ENCODE results near the gene SMPD4.
"Not testable (repeated sequence)": the region's sequence is repeated elsewhere in the genome, so short reads cannot be mapped to it uniquely, and the experiment has no call there.

DNA sequence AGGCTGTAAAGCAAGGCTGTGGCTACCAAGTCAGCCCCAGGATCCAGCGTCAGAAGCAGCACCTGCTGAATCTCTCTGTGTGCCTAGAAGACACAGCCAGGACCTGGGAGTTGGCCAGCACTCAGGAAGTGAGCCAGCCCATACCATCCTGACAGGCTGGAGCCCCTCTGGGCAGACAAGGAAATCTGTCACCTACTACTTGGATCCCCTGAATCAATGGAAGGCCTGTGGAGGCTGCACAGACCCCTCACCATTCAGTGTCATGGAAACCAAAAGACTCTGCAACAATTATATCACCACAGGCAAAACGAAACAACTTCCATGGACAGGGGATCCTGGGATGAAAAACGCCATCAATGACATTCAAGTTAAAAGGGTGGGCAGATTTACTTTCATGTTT lies 14.8 kb downstream of the SMPD4 start:
- TF ChIP-seq, protein P1, sequence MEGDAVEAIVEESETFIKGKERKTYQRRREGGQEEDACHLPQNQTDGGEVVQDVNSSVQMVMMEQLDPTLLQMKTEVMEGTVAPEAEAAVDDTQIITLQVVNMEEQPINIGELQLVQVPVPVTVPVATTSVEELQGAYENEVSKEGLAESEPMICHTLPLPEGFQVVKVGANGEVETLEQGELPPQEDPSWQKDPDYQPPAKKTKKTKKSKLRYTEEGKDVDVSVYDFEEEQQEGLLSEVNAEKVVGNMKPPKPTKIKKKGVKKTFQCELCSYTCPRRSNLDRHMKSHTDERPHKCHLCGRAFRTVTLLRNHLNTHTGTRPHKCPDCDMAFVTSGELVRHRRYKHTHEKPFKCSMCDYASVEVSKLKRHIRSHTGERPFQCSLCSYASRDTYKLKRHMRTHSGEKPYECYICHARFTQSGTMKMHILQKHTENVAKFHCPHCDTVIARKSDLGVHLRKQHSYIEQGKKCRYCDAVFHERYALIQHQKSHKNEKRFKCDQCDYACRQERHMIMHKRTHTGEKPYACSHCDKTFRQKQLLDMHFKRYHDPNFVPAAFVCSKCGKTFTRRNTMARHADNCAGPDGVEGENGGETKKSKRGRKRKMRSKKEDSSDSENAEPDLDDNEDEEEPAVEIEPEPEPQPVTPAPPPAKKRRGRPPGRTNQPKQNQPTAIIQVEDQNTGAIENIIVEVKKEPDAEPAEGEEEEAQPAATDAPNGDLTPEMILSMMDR (IDR thresholded peaks at IDR 0.05), result not testable (repeated sequence)
- TF ChIP-seq EP300, POLR2A, POLR2AphosphoS5 (IDR thresholded peaks at IDR 0.05): not testable (repeated sequence)
